GM23338 (cell line): Measurements from ENCODE around the gene TEDC1.

Experiments
- CREB1 ChIP-seq: fragments of 250-450 bp; sonication (Bioruptor Pico); IDR thresholded peaks from 2 replicates; pipeline ENCODE4 v1.5.0; 2020; ENCODE audit warnings: low read depth, mild to moderate bottlenecking, moderate library complexity
- CTCF ChIP-seq, 2 experiments: fragments of 200-600 bp in 1 of 2; sonication (generic) in 1 of 2; conservative IDR thresholded peaks; 2 replicates each; pipeline versions ENCODE4 v1.5.1 to v1.6.1; 2016 to 2017; ENCODE audit warnings: antibody characterized with exemption in 2 of 2, low read depth in 2 of 2, mild to moderate bottlenecking in 2 of 2, moderate library complexity in 1 of 2
- ETS1 ChIP-seq: IDR thresholded peaks from 2 replicates; pipeline ENCODE4 v1.6.1; 2016; ENCODE audit warnings: antibody characterized with exemption
- EZH2 ChIP-seq: fragments of 200-600 bp; sonication (generic); IDR thresholded peaks from one replicate; pipeline ENCODE4 v1.8.0; 2017; ENCODE audit warnings: antibody characterized with exemption, mild to moderate bottlenecking, low read depth; ENCODE audit not compliant: unreplicated experiment
- EZH2phosphoT487 ChIP-seq: fragments of 200-600 bp; sonication (generic); IDR thresholded peaks from one replicate; pipeline ENCODE4 v1.8.1; 2018; ENCODE audit warnings: antibody characterized with exemption; ENCODE audit not compliant: unreplicated experiment
- JUNB ChIP-seq: IDR thresholded peaks from one replicate; pipeline ENCODE4 v1.6.1; 2016; ENCODE audit warnings: antibody characterized with exemption; ENCODE audit not compliant: unreplicated experiment
- POLR2AphosphoS5 ChIP-seq: IDR thresholded peaks from 2 replicates; pipeline ENCODE4 v1.6.1; 2016; ENCODE audit warnings: antibody characterized with exemption, low read depth
- ZNF331 ChIP-seq: fragments of 250-450 bp; sonication (Bioruptor Pico); IDR thresholded peaks from 2 replicates; pipeline ENCODE4 v1.5.0; 2020; ENCODE audit warnings: low read depth, mild to moderate bottlenecking, moderate library complexity
- TF ChIP-seq, protein P1 (sequence below): IDR thresholded peaks from one replicate; pipeline ENCODE4 v1.6.1; 2018; ENCODE audit warnings: antibody characterized with exemption; ENCODE audit not compliant: unreplicated experiment

DNA sequence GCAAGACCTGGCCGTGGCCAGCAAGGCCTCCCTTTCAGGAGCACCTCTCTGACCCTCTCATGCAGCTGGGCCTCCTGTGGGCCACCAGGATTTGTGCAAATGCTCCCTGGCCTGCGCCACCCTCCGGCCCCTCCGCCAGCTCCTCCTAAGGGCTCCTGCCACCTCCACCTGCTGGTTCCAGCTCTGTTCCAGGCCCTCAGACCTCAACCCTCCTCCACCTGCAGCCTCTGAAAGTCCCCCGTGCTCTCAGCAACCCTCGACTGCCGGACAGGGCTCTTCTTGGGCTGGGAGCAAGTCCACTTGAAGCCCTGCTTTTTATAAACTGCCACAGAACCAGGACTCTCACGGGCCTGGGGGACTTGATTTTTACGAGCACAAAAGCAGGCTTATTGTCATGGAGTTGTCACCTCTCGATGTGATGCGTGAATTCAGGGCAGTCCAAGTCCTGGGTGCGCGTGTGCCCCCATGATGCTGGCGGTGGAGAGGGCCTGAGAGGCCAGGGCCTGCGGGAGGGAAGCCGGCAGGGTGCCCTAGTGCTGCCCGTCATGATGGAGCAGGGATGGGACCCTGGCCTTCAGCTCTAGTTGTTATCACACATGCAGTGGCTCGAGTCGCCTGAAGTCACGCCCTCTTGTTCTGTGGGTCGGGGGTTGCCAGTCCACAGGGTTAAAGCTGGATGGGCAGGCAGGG, 9.1 kb downstream of the TEDC1 start:
- TF ChIP-seq CTCF (conservative IDR thresholded peaks at IDR 0.05; ENCODE audit: low read depth in 2 of 2) (no peak), EZH2 (no peak), CREB1 (CRISPR knock-in tag) (no peak), EZH2phosphoT487 (no peak), POLR2AphosphoS5 (no peak), JUNB (no peak), ZNF331 (CRISPR knock-in tag) (no peak), ETS1 (no peak)
- TF ChIP-seq, protein P1, sequence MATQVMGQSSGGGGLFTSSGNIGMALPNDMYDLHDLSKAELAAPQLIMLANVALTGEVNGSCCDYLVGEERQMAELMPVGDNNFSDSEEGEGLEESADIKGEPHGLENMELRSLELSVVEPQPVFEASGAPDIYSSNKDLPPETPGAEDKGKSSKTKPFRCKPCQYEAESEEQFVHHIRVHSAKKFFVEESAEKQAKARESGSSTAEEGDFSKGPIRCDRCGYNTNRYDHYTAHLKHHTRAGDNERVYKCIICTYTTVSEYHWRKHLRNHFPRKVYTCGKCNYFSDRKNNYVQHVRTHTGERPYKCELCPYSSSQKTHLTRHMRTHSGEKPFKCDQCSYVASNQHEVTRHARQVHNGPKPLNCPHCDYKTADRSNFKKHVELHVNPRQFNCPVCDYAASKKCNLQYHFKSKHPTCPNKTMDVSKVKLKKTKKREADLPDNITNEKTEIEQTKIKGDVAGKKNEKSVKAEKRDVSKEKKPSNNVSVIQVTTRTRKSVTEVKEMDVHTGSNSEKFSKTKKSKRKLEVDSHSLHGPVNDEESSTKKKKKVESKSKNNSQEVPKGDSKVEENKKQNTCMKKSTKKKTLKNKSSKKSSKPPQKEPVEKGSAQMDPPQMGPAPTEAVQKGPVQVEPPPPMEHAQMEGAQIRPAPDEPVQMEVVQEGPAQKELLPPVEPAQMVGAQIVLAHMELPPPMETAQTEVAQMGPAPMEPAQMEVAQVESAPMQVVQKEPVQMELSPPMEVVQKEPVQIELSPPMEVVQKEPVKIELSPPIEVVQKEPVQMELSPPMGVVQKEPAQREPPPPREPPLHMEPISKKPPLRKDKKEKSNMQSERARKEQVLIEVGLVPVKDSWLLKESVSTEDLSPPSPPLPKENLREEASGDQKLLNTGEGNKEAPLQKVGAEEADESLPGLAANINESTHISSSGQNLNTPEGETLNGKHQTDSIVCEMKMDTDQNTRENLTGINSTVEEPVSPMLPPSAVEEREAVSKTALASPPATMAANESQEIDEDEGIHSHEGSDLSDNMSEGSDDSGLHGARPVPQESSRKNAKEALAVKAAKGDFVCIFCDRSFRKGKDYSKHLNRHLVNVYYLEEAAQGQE = no peak
